AG04449 (cell line): Measurements from ENCODE around the gene EXOC2.

Experiments used
- CTCF ChIA-PET: fragments of 350-600 bp; formaldehyde crosslinking; extraction: SDS; loops from one replicate; lab custom pipeline; 2021; ENCODE audit warnings: antibody characterized with exemption; lab: Yijun Ruan, JAX
- POLR2A ChIA-PET: fragments of 400-600, 350-600 bp; formaldehyde crosslinking; extraction: SDS; loops from one replicate; lab custom pipeline; 2020; ENCODE audit warnings: antibody characterized with exemption, inconsistent platforms; lab: Yijun Ruan, JAX
- DNase-seq: peaks from one replicate; pipeline ENCODE4 v3.0.0-alpha.2; 2010; ENCODE audit warnings: low read depth, low spot score
- H3K4me3 ChIP-seq: 2 replicates; pipeline ENCODE4 v1.5.1; 2011; ENCODE audit warnings: low read depth, mild to moderate bottlenecking, control low read depth, low read length
- TF ChIP-seq, protein P1 (sequence below): IDR thresholded peaks from one replicate; pipeline ENCODE4 v1.5.1; 2011; ENCODE audit warnings: mild to moderate bottlenecking, moderate library complexity, low read length, control low read depth, inconsistent platforms; ENCODE audit not compliant: insufficient read depth; ENCODE audit errors: missing control alignments

Gene EXOC2

DNA sequence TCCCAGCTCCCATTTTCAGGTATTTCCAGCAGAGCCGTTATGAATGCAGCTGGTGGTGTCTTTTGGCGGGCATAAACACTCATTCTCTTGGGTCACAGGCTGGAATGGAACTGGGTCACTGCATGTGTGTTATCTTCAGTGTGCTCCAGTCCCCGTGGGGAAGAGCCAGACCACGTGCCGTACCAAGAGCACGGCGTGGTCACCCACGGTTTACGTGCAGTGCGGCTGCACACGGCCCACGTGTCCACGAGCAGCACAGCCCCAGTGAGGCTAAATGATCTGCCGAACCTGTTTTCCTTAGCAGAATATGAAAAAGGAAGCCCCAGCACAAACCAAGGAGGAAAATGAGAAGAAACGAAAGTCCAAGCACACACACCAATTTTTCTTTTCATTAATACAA is 179.9 kb downstream of the EXOC2 start:
- ChIA-PET POLR2A (no interaction called here), CTCF (no interaction called here)
- TF ChIP-seq, protein P1, sequence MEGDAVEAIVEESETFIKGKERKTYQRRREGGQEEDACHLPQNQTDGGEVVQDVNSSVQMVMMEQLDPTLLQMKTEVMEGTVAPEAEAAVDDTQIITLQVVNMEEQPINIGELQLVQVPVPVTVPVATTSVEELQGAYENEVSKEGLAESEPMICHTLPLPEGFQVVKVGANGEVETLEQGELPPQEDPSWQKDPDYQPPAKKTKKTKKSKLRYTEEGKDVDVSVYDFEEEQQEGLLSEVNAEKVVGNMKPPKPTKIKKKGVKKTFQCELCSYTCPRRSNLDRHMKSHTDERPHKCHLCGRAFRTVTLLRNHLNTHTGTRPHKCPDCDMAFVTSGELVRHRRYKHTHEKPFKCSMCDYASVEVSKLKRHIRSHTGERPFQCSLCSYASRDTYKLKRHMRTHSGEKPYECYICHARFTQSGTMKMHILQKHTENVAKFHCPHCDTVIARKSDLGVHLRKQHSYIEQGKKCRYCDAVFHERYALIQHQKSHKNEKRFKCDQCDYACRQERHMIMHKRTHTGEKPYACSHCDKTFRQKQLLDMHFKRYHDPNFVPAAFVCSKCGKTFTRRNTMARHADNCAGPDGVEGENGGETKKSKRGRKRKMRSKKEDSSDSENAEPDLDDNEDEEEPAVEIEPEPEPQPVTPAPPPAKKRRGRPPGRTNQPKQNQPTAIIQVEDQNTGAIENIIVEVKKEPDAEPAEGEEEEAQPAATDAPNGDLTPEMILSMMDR: no peak
- DNase-seq: no peak
- H3K4me3 ChIP-seq: no peak overlapping the region

DNA sequence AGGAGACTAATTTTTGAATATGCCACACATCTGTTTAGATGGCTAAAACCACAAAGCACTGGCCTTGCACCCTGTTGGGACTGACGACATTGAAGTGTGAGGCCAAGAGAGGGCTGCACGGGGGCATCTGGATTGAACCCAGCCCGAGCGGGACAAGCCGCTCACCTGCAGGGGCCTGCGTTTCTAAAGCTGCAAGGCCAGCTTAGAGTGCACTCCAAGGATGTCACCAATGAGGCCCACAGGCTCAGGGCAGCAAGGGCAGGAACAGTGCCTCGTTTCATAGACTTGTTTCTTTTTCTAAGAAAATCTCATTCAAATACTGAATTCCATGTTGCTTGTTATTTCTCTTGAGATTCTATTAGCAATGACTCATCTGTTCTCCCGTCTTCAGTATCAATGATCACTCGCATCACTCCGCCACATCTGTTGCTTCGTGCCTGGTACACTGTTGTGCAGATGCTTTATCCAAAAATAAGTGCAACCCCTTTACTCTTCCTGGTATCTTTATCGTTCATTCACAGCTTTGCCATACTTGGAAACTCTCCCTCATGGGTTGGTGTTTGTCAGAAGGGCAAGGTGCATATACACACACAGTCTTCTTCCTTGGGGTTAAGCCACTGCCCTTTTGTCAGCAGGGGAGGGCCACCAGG is 181.3 kb downstream of the EXOC2 start:
- H3K4me3 ChIP-seq: no peak overlapping the region
- no peak for DNase-seq
- TF ChIP-seq, protein P1: no peak
- POLR2A ChIA-PET: no interaction called here
- CTCF ChIA-PET: no interaction called here

DNA sequence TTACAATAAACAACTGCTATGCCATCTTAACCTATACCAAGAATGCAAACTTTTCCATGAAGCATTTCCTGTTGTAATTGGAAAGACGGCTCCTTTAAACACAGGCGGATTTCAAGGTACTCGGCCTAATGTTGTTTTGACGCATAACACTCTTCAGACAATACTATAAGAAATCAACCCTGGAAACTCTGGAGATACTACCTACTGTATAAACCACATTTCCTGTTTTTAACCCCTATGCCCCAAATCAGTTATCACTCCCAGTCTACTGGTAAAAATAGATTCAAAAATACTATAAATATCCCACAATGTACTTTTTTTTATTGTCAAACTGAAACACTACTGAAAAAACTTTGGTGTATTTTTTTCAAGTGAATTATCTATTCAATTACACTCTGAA is 183.3 kb downstream of the EXOC2 start:
- TF ChIP-seq, protein P1: no peak
- ChIA-PET CTCF (no interaction called here), POLR2A (no interaction called here)
- no peak overlapping the region for H3K4me3 ChIP-seq
- no peak for DNase-seq

DNA sequence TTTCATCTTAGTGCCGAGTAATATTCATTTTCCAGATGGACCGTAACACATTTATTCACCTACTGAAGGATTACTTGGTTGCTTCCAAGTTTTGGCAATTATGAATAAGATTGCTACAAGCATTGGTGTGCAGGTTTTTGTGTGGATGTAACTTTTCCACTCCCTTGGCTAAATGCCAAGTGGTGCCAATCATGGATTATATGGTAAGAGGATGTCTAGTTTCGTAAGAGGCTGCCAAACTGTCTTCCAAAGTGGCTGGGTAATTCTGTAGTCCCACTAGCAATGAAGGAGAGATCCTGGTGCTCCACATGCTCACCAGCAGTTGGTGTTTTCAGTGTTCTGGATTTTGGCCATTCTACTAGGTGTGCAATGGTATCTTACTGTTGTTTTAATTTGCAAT is 184.3 kb downstream of the EXOC2 start:
- DNase-seq: no peak
- POLR2A ChIA-PET: no interaction called here
- H3K4me3 ChIP-seq: no peak overlapping the region
- TF ChIP-seq, protein P1: no peak
- CTCF ChIA-PET: no interaction called here

DNA sequence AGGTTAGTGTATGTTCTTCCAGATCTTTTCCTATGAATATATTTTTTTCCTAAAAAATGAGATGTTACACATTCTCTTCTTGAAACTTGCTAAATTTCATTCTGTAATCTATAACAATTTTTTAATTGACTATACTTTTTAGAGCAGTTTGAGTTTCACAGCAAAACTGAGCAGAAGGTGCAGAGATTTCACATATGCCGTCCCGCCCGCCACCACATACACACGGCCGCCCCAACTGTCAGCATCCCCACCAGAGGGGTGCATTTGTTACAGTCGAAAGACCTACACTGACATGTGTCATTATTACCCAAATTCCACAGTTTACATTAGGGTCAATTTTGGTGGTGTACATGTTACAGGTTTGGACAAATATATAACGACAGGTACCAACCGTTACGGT is 184.9 kb downstream of the EXOC2 start:
- ChIA-PET CTCF (no interaction called here), POLR2A (no interaction called here)
- H3K4me3 ChIP-seq: no peak overlapping the region
- TF ChIP-seq, protein P1: no peak
- DNase-seq: no peak

DNA sequence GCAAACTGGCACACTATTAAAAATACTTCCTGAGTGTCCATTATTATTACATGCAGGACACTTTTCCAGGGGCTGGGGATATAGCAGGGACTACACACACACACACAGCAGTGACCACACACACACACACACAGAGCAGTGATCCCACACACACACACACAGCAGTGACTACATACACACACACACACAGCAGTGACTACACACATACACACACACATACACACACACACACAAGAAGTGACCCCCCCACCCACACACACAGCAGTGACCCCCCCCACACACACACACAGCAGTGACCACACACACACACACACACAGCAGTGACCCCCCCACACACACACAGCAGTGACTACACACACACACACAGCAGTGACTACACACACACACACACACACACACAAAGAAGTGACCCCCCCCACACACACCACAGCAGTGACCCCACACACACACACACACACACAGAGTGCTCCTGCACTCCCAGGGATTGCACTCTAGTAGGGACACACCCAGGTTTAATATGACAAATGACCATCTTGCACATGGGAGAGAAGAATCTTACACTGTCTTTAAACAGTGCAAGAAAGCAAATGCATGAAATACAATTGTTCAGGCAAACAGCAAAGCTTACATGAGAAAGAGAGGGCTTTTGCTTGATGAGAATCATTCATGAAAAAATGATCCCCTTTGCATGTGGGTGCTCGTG is 185.9 kb downstream of the EXOC2 start:
- ChIA-PET POLR2A (no interaction called here), CTCF (no interaction called here)
- H3K4me3 ChIP-seq: no peak overlapping the region
- DNase-seq: no peak
- TF ChIP-seq, protein P1: no peak
